ENCODE data around the gene CEP44. TPM values are rescaled to one million over a fixed set of nuclear protein-coding genes. Genes with fewer than 3 reads are reported as not detected.

CEP44 gene
- total and polyA plus RNA-seq, 4 donors: 2.4 to 19.0 (median 12.0) TPM

- Histone ChIP-seq H3K27ac (ENCODE audit: low read depth in 1 of 2, low read length in 2 of 2) (no peak overlapping the region), H3K4me3 (ENCODE audit: low read length in 2 of 2) (no peak overlapping the region), H3K4me1 (ENCODE audit: control insufficient read depth in 1 of 2, insufficient read depth in 2 of 2, low read length in 2 of 2) (no peaks in the 10 kb centered on the region), H3K36me3 (ENCODE audit: control insufficient read depth in 1 of 2, insufficient read depth in 2 of 2, low read length in 1 of 2) (no peaks in the 10 kb centered on the region), H3K27me3 (ENCODE audit: control insufficient read depth in 1 of 2, insufficient read depth in 2 of 2, low read length in 1 of 2) (no peaks in the 10 kb centered on the region), H3K9me3 (ENCODE audit: control insufficient read depth, low read length) (no peaks in the 10 kb centered on the region)
- WGBS, 2 donors: 91 to 94% methylated on average over 5 of the region's 5 CpGs
- DNase-seq (no peak), ATAC-seq (ENCODE audit: low FRiP score) (no peak)
- intact Hi-C loops (cut with DNase I): no loop called here
These were observed 36.9 kb downstream of the CEP44 start for GRCh38 chr4:174320494-174321199.

- Histone ChIP-seq H3K36me3 (ENCODE audit: control insufficient read depth in 1 of 2, insufficient read depth in 2 of 2, low read length in 1 of 2) (no peaks in the 10 kb centered on the region), H3K27ac (ENCODE audit: low read depth in 1 of 2, low read length in 2 of 2) (no peak overlapping the region), H3K4me3 (ENCODE audit: low read length in 2 of 2) (no peak overlapping the region), H3K27me3 (ENCODE audit: control insufficient read depth in 1 of 2, insufficient read depth in 2 of 2, low read length in 1 of 2) (no peaks in the 10 kb centered on the region), H3K4me1 (ENCODE audit: control insufficient read depth in 1 of 2, insufficient read depth in 2 of 2, low read length in 2 of 2) (no peaks in the 10 kb centered on the region), H3K9me3 (ENCODE audit: control insufficient read depth, low read length) (no peaks in the 10 kb centered on the region)
- DNase-seq (no peak), ATAC-seq (ENCODE audit: low FRiP score) (no peak)
- WGBS, 2 donors: 75 to 78% methylated on average over 1 of the region's 1 CpG
- intact Hi-C loops (cut with DNase I): no loop called here
These were observed 40.5 kb downstream of the CEP44 start for GRCh38 chr4:174324236-174324635.

GRCh38 chr4:174324725-174325124 lies 41.0 kb downstream of the CEP44 start:
- Histone ChIP-seq H3K4me1 (ENCODE audit: control insufficient read depth in 1 of 2, insufficient read depth in 2 of 2, low read length in 2 of 2) (no peaks in the 10 kb centered on the region), H3K36me3 (ENCODE audit: control insufficient read depth in 1 of 2, insufficient read depth in 2 of 2, low read length in 1 of 2) (no peaks in the 10 kb centered on the region), H3K4me3 (ENCODE audit: low read length in 2 of 2) (no peak overlapping the region), H3K27ac (ENCODE audit: low read depth in 1 of 2, low read length in 2 of 2) (no peak overlapping the region), H3K27me3 (ENCODE audit: control insufficient read depth in 1 of 2, insufficient read depth in 2 of 2, low read length in 1 of 2) (no peaks in the 10 kb centered on the region), H3K9me3 (ENCODE audit: control insufficient read depth, low read length) (no peaks in the 10 kb centered on the region)
- intact Hi-C loops (cut with DNase I): no loop called here
- ATAC-seq (ENCODE audit: low FRiP score) (no peak), DNase-seq (no peak)
- WGBS, 2 donors: 95% methylated on average over 2 of the region's 2 CpGs

DNA sequence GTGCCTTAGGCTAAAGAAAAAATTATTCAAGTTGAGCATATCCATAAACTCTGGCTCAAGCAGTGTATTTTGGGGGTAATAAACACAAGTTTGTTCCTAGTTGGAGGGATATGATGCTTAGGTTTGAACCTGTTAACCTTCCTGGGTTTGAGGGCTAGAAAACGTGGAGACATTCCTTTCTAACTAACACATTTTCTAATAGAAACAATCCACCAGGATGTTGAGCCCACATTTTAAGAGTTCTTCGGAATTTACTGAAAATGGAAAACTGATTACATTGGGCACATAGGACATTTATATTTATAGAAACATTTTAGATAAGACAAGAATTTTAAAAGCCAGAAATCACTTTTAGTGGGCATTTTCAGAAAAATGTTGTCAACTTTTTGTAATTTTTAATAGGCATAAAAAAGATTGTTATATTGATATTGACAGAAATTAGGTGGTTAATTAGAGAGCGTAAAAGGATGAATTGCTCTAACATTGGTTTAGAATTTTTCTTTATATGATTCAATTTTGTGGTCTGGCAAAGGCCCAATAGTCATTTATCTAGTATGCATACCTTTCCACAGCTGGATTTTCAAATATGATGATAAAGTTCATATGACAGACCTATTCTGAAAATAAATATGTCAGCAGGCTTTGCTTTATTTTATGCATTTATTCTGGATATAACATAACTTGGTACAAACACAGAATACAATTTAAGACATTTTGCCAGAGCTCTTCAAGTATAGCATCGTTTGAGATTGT lies 49.2 kb downstream of the CEP44 start:
- Histone ChIP-seq H3K4me3 (ENCODE audit: low read length in 2 of 2) (no peak overlapping the region), H3K36me3 (ENCODE audit: control insufficient read depth in 1 of 2, insufficient read depth in 2 of 2, low read length in 1 of 2) (no peaks in the 10 kb centered on the region), H3K27me3 (ENCODE audit: control insufficient read depth in 1 of 2, insufficient read depth in 2 of 2, low read length in 1 of 2) (no peaks in the 10 kb centered on the region), H3K9me3 (ENCODE audit: control insufficient read depth, low read length) (no peaks in the 10 kb centered on the region), H3K27ac (ENCODE audit: low read depth in 1 of 2, low read length in 2 of 2) (no peak overlapping the region), H3K4me1 (ENCODE audit: control insufficient read depth in 1 of 2, insufficient read depth in 2 of 2, low read length in 2 of 2) (no peaks in the 10 kb centered on the region)
- intact Hi-C loops (cut with DNase I): no loop called here
- WGBS, 2 donors: 18 to 25% methylated on average over 4 of the region's 4 CpGs
- no peak for DNase-seq
- no peak for ATAC-seq (ENCODE audit: low FRiP score)

DNA sequence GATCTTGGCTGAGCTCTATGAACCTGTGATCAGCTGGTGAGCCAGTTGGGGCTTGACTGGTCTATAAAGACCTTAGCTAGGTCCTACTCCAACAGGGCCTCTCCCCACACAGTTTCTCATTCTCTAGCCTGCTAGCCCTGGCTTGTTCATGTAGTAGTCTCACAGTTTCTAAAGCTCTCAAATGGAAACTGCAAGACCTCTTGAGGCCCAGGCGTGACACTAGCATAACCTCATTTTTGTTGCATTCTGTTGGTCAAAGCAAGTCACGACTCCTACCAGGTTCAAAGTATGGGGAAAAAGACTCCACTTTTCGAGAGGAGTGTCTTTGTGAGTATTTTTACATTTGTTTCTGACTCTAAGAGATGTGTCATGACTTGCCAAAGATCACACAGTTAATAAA lies 50.9 kb downstream of the CEP44 start:
- DNase-seq (no peak), ATAC-seq (ENCODE audit: low FRiP score) (no peak)
- no peaks in the 10 kb centered on the region for H3K9me3 ChIP-seq (ENCODE audit: control insufficient read depth, low read length)
- no peaks in the 10 kb centered on the region for H3K27me3 ChIP-seq (ENCODE audit: control insufficient read depth in 1 of 2, insufficient read depth in 2 of 2, low read length in 1 of 2)
- no peaks in the 10 kb centered on the region for H3K36me3 ChIP-seq (ENCODE audit: control insufficient read depth in 1 of 2, insufficient read depth in 2 of 2, low read length in 1 of 2)
- no peak overlapping the region for H3K4me3 ChIP-seq (ENCODE audit: low read length in 2 of 2)
- intact Hi-C loops (cut with DNase I): no loop called here
- H3K4me1 ChIP-seq (ENCODE audit: control insufficient read depth in 1 of 2, insufficient read depth in 2 of 2, low read length in 2 of 2): no peaks in the 10 kb centered on the region
- WGBS, 2 donors: 81 to 85% methylated on average over 3 of the region's 3 CpGs
- no peak overlapping the region for H3K27ac ChIP-seq (ENCODE audit: low read depth in 1 of 2, low read length in 2 of 2)

DNA sequence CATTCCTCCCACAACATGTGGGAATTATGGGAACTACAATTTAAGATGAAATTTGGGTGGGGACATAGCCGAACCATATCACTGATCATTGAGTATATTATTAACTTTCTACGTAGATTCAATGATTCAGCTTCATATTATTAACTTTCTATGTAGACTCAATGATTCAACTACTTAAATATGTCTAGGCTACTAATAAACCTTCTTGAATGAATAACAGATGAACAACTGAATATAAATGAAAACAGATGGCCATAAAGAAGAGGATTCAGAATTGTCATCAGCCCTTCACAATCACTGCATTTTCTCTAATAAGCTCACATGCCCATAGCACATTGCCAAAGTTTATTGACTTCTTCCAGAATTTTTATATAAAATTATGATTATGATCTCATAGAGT lies 57.0 kb downstream of the CEP44 start:
- Histone ChIP-seq H3K36me3 (ENCODE audit: control insufficient read depth in 1 of 2, insufficient read depth in 2 of 2, low read length in 1 of 2) (no peaks in the 10 kb centered on the region), H3K9me3 (ENCODE audit: control insufficient read depth, low read length) (no peaks in the 10 kb centered on the region), H3K4me1 (ENCODE audit: control insufficient read depth in 1 of 2, insufficient read depth in 2 of 2, low read length in 2 of 2) (no peaks in the 10 kb centered on the region), H3K27ac (ENCODE audit: low read depth in 1 of 2, low read length in 2 of 2) (no peak overlapping the region), H3K4me3 (ENCODE audit: low read length in 2 of 2) (no peak overlapping the region), H3K27me3 (ENCODE audit: control insufficient read depth in 1 of 2, insufficient read depth in 2 of 2, low read length in 1 of 2) (no peaks in the 10 kb centered on the region)
- intact Hi-C loops (cut with DNase I): no loop called here
- no peak for DNase-seq
- no peak for ATAC-seq (ENCODE audit: low FRiP score)
- WGBS, 2 donors: 85 to 87% methylated on average over 2 of the region's 2 CpGs

DNA sequence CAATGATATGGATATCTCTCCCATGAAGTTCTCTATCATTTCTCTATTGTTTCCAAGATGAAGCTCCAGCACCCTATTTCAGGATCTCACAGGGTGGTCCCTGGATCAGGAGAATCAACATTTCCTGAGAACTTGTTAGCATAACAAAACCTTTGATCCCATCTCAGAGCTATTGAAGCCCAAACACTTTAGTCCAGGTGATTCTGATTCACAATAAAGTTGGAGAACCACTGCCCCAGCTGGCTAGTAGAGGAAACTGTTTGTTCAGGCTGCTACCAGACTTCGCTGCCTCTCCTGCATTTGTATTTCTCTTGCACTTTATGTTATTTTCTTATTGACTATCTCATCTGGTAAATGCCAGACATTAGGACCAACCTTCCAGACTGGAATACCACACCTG lies 65.4 kb downstream of the CEP44 start:
- Histone ChIP-seq H3K36me3 (ENCODE audit: control insufficient read depth in 1 of 2, insufficient read depth in 2 of 2, low read length in 1 of 2) (no peaks in the 10 kb centered on the region), H3K4me3 (ENCODE audit: low read length in 2 of 2) (no peak overlapping the region), H3K4me1 (ENCODE audit: control insufficient read depth in 1 of 2, insufficient read depth in 2 of 2, low read length in 2 of 2) (no peaks in the 10 kb centered on the region), H3K27me3 (ENCODE audit: control insufficient read depth in 1 of 2, insufficient read depth in 2 of 2, low read length in 1 of 2) (no peaks in the 10 kb centered on the region), H3K27ac (ENCODE audit: low read depth in 1 of 2, low read length in 2 of 2) (no peak overlapping the region), H3K9me3 (ENCODE audit: control insufficient read depth, low read length) (peaks cover 2% of the 10 kb centered on the region)
- no peak for DNase-seq
- intact Hi-C loops (cut with DNase I): no loop called here
- no peak for ATAC-seq (ENCODE audit: low FRiP score)
- WGBS, 2 donors: 97% methylated on average over 1 of the region's 1 CpG

GRCh38 chr4:174352061-174352819 lies 68.5 kb downstream of the CEP44 start:
- Histone ChIP-seq H3K9me3 (ENCODE audit: control insufficient read depth, low read length) (peaks cover 2% of the 10 kb centered on the region), H3K4me3 (ENCODE audit: low read length in 2 of 2) (no peak overlapping the region), H3K4me1 (ENCODE audit: control insufficient read depth in 1 of 2, insufficient read depth in 2 of 2, low read length in 2 of 2) (no peaks in the 10 kb centered on the region), H3K36me3 (ENCODE audit: control insufficient read depth in 1 of 2, insufficient read depth in 2 of 2, low read length in 1 of 2) (no peaks in the 10 kb centered on the region), H3K27me3 (ENCODE audit: control insufficient read depth in 1 of 2, insufficient read depth in 2 of 2, low read length in 1 of 2) (no peaks in the 10 kb centered on the region), H3K27ac (ENCODE audit: low read depth in 1 of 2, low read length in 2 of 2) (no peak overlapping the region)
- 26 to 38% methylated on average over 5 of the region's 5 CpGs for WGBS, 2 donors
- no peak for DNase-seq
- intact Hi-C loops (cut with DNase I): no loop called here
- no peak for ATAC-seq (ENCODE audit: low FRiP score)

All from aorta (tissue), 5 donors.